Nephron progenitor cell (in vitro differentiated cells): ENCODE measurements around the gene SH3GL2.

Experiments
- DNase-seq: peaks from one replicate; pipeline ENCODE4 v3.0.0; 2021
- H3K27ac Mint-ChIP-seq: 2 replicates; pipeline ENCODE4 v1.8.0; 2021; ENCODE audit warnings: mild to moderate bottlenecking, moderate library complexity, mixed read lengths
- H3K27me3 Mint-ChIP-seq: 2 replicates; pipeline ENCODE4 v1.8.0; 2021; ENCODE audit warnings: mild to moderate bottlenecking, low read depth, mixed read lengths; ENCODE audit not compliant: poor library complexity
- H3K36me3 Mint-ChIP-seq: 2 replicates; pipeline ENCODE4 v1.8.0; 2021; ENCODE audit warnings: low read depth, mixed read lengths
- H3K4me1 Mint-ChIP-seq: 2 replicates; pipeline ENCODE4 v1.8.0; 2021; ENCODE audit warnings: mixed read lengths
- H3K4me3 Mint-ChIP-seq: 2 replicates; pipeline ENCODE4 v1.8.0; 2021; ENCODE audit warnings: mild to moderate bottlenecking, moderate library complexity, mixed read lengths
- H3K9me3 Mint-ChIP-seq: 2 replicates; pipeline ENCODE4 v1.8.0; 2021; ENCODE audit warnings: mild to moderate bottlenecking, moderate library complexity, mixed read lengths
- CTCF ChIP-seq: fragments of 200-600 bp; sonication (generic); IDR thresholded peaks from 2 replicates; pipeline ENCODE4 v1.5.0; 2021; ENCODE audit warnings: antibody characterized with exemption

SH3GL2 gene

GRCh38 chr9:17551023-17551422 lies 27.8 kb upstream of the SH3GL2 start:
- Mint-ChIP-seq H3K36me3 (no peaks in the 10 kb centered on the region), H3K27ac (no peak overlapping the region)

GRCh38 chr9:17555362-17556054 lies 23.4 kb upstream of the SH3GL2 start:
- peak overlapping the region; percentile 31 for H3K27ac Mint-ChIP-seq
- no peak for DNase-seq
- no peak for TF ChIP-seq CTCF

More at GRCh38 chr9:17551023-17551422, 27.8 kb upstream of the SH3GL2 start:
- DNase-seq = no peak
- peaks cover 12% of the 10 kb centered on the region for H3K27me3 Mint-ChIP-seq
- peaks cover 40% of the 10 kb centered on the region for H3K9me3 Mint-ChIP-seq
- no peak overlapping the region for H3K4me3 Mint-ChIP-seq
- no peaks in the 10 kb centered on the region for H3K4me1 Mint-ChIP-seq
- no peak for TF ChIP-seq CTCF

GRCh38 chr9:17556255-17556654 lies 22.6 kb upstream of the SH3GL2 start:
- no peak for DNase-seq

More at GRCh38 chr9:17555362-17556054, 23.4 kb upstream of the SH3GL2 start:
- H3K4me1 Mint-ChIP-seq = no peaks in the 10 kb centered on the region
- no peak overlapping the region for H3K4me3 Mint-ChIP-seq
- H3K9me3 Mint-ChIP-seq = peaks cover 4% of the 10 kb centered on the region
- peaks cover 8% of the 10 kb centered on the region for H3K27me3 Mint-ChIP-seq
- H3K36me3 Mint-ChIP-seq = no peaks in the 10 kb centered on the region

GRCh38 chr9:17556935-17557334 lies 21.9 kb upstream of the SH3GL2 start:
- H3K9me3 Mint-ChIP-seq = no peaks in the 10 kb centered on the region
- peaks cover 4% of the 10 kb centered on the region for H3K27me3 Mint-ChIP-seq
- no peak overlapping the region for H3K4me3 Mint-ChIP-seq
- no peak overlapping the region for H3K27ac Mint-ChIP-seq
- DNase-seq = no peak
- TF ChIP-seq CTCF = no peak
- H3K4me1 Mint-ChIP-seq = no peaks in the 10 kb centered on the region
- no peaks in the 10 kb centered on the region for H3K36me3 Mint-ChIP-seq

More at GRCh38 chr9:17556255-17556654, 22.6 kb upstream of the SH3GL2 start:
- H3K9me3 Mint-ChIP-seq = peaks cover under 1% of the 10 kb centered on the region
- H3K4me3 Mint-ChIP-seq = no peak overlapping the region
- H3K27ac Mint-ChIP-seq = no peak overlapping the region
- H3K4me1 Mint-ChIP-seq = no peaks in the 10 kb centered on the region
- TF ChIP-seq CTCF = no peak
- peaks cover 4% of the 10 kb centered on the region for H3K27me3 Mint-ChIP-seq
- H3K36me3 Mint-ChIP-seq = no peaks in the 10 kb centered on the region

- TF ChIP-seq CTCF = no peak
- DNase-seq = no peak
- H3K27ac Mint-ChIP-seq = no peak overlapping the region
- H3K36me3 Mint-ChIP-seq = no peaks in the 10 kb centered on the region
- peaks cover 12% of the 10 kb centered on the region for H3K27me3 Mint-ChIP-seq
- no peak overlapping the region for H3K4me3 Mint-ChIP-seq
- H3K4me1 Mint-ChIP-seq = no peaks in the 10 kb centered on the region
- peaks cover 2% of the 10 kb centered on the region for H3K9me3 Mint-ChIP-seq
These were observed 7.0 kb upstream of the SH3GL2 start for GRCh38 chr9:17571825-17572224.

GRCh38 chr9:17574342-17574741 lies 4.5 kb upstream of the SH3GL2 start:
- no peaks in the 10 kb centered on the region for H3K4me1 Mint-ChIP-seq
- no peak for DNase-seq
- H3K36me3 Mint-ChIP-seq = no peaks in the 10 kb centered on the region
- H3K27me3 Mint-ChIP-seq = peaks cover 34% of the 10 kb centered on the region
- no peak for TF ChIP-seq CTCF
- H3K9me3 Mint-ChIP-seq = peaks cover 2% of the 10 kb centered on the region
- no peak overlapping the region for H3K4me3 Mint-ChIP-seq
- H3K27ac Mint-ChIP-seq = no peak overlapping the region
